GM21528 (cell line): ENCODE data around the gene PARL.
"Not testable (repeated sequence)": the region's sequence is repeated elsewhere in the genome, so short reads cannot be mapped to it uniquely, and the experiment has no call there.

Experiments
- ATAC-seq: cut with Tn5 transposase; IDR thresholded peaks from one replicate; pipeline ENCODE4 v1.9.1; 2021; ENCODE audit warnings: mild to moderate bottlenecking, moderate library complexity; ENCODE audit not compliant: unreplicated experiment, low FRiP score

Gene PARL

GRCh38 chr3:183797996-183798395, 86.7 kb downstream of the PARL start:
- ATAC-seq: no peak

GRCh38 chr3:183796372-183796771, 88.3 kb downstream of the PARL start:
- ATAC-seq: no peak

- no peak for ATAC-seq
Measured at GRCh38 chr3:183794452-183794851, 90.2 kb downstream of the PARL start.

- ATAC-seq: no peak
Measured at GRCh38 chr3:183792976-183793375, 91.7 kb downstream of the PARL start.

GRCh38 chr3:183790700-183791099, 94.0 kb downstream of the PARL start:
- ATAC-seq: no peak

- no peak for ATAC-seq
Measured at GRCh38 chr3:183789826-183790225, 94.9 kb downstream of the PARL start.

GRCh38 chr3:183784503-183784902, 100.2 kb downstream of the PARL start:
- not testable (repeated sequence) for ATAC-seq

- no peak for ATAC-seq
Measured at GRCh38 chr3:183782576-183783276, 102.0 kb downstream of the PARL start.

- no peak for ATAC-seq
Measured at GRCh38 chr3:183781246-183781645, 103.4 kb downstream of the PARL start.

GRCh38 chr3:183779896-183780465, 104.7 kb downstream of the PARL start:
- no peak for ATAC-seq
